Measurements from ENCODE around the gene F12.

F12 gene

GRCh38 chr5:177354711-177355110 is 54.7 kb downstream of the F12 start:
- TF ChIP-seq CTCF (IDR thresholded peaks at IDR 0.05), result no peak
- Histone ChIP-seq H3K4me3 (no peak overlapping the region), H3K27ac (no peak overlapping the region)
- no peak for DNase-seq (ENCODE audit: low spot score)

GRCh38 chr5:177354256-177354655 is 55.1 kb downstream of the F12 start:
- H3K4me3 ChIP-seq, result no peak overlapping the region
- no peak for TF ChIP-seq CTCF (IDR thresholded peaks at IDR 0.05)
- DNase-seq (ENCODE audit: low spot score), result no peak
- no peak overlapping the region for H3K27ac ChIP-seq

GRCh38 chr5:177353093-177353492 is 56.3 kb downstream of the F12 start:
- TF ChIP-seq CTCF (IDR thresholded peaks at IDR 0.05), result no peak
- Histone ChIP-seq H3K27ac (no peak overlapping the region), H3K4me3 (no peak overlapping the region)
- DNase-seq (ENCODE audit: low spot score), result no peak

Measured in coronary artery (tissue), 2 donors.